ENCODE data around the gene RASSF7.

GRCh38 chr11:573146-573759 is 12.5 kb downstream of the RASSF7 start:
- TF ChIP-seq CTCF (IDR thresholded peaks at IDR 0.05), result no peak
- no peak for TF ChIP-seq POLR2A (IDR thresholded peaks at IDR 0.05)
